Right ventricle myocardium superior (tissue), 1 donor: Measurements from ENCODE around the gene NFKBIA. TPM values are rescaled to one million over a fixed set of nuclear protein-coding genes. Genes with fewer than 3 reads are reported as not detected.
"Not testable (repeated sequence)": the region's sequence is repeated elsewhere in the genome, so short reads cannot be mapped to it uniquely, and the experiment has no call there.

Experiments used
- ATAC-seq: fragments of 200-7000 bp; cut with Tn5 transposase; one replicate; pipeline ENCODE4 v1.9.1; 2020; ENCODE audit warnings: mild to moderate bottlenecking; ENCODE audit not compliant: poor library complexity
- DNase-seq: peaks from one replicate; pipeline ENCODE4 v3.0.0-alpha.2; 2020
- intact Hi-C: fragments of 100-400 bp; cut with DNase I; formaldehyde crosslinking; loops from one replicate; pipeline ENCODE4 v1.11.2; 2022
- total RNA-seq: library from RNA; stranded (reverse); fragmentation: NEBNext Ultra II Directional; extraction: Animal tissue kit (Norgen Biotek cat#: 25700); gene quantifications from one replicate; pipeline ENCODE4 v1.2.1, GENCODE V29; 2021
- donor health status: DM: no; HTN: yes; CAD: no; lungs with severe emphysema.

The NFKBIA gene
- total RNA-seq, 1 donor from 2014 or later, result 73.3 TPM

- intact Hi-C loops, result no loop called here
- no peak for ATAC-seq
- DNase-seq, result peak; percentile 6
Measured at GRCh38 chr14:35380794-35381193, 23.8 kb downstream of the NFKBIA start.

- ATAC-seq, intact Hi-C loops: not testable (repeated sequence)
- peak; percentile 10 for DNase-seq
Measured at GRCh38 chr14:35379234-35379933, 25.2 kb downstream of the NFKBIA start.

- DNase-seq, result peak; percentile 13
- ATAC-seq, result no peak
- intact Hi-C loops, result no loop called here
Measured at GRCh38 chr14:35378425-35379233, 25.9 kb downstream of the NFKBIA start.

GRCh38 chr14:35375558-35376025, 29.0 kb downstream of the NFKBIA start:
- peak; percentile 4 for DNase-seq
- ATAC-seq, result no peak
- intact Hi-C loops, result no loop called here

GRCh38 chr14:35374263-35374712, 30.3 kb downstream of the NFKBIA start:
- ATAC-seq (peak; percentile 68), DNase-seq (peak; percentile 42)
- intact Hi-C loops, result no loop called here

GRCh38 chr14:35373208-35373607, 31.3 kb downstream of the NFKBIA start:
- ATAC-seq, intact Hi-C loops: not testable (repeated sequence)
- DNase-seq, result peak; percentile 23

GRCh38 chr14:35370969-35371368, 33.6 kb downstream of the NFKBIA start:
- no peak for DNase-seq
- no peak for ATAC-seq
- intact Hi-C loops, result no loop called here

GRCh38 chr14:35369701-35370191, 34.8 kb downstream of the NFKBIA start:
- intact Hi-C loops, result no loop called here
- DNase-seq (peak; percentile 37), ATAC-seq (no peak)

GRCh38 chr14:35368583-35369392, 35.8 kb downstream of the NFKBIA start:
- DNase-seq (peak; percentile 38), ATAC-seq (no peak)
- intact Hi-C loops, result no loop called here

GRCh38 chr14:35368139-35368460, 36.4 kb downstream of the NFKBIA start:
- DNase-seq, result peak; percentile 24
- no peak for ATAC-seq
- intact Hi-C loops, result no loop called here

GRCh38 chr14:35367056-35367372, 37.5 kb downstream of the NFKBIA start:
- DNase-seq, result peak; percentile 17
- intact Hi-C loops, result no loop called here
- ATAC-seq, result no peak

- ATAC-seq, result no peak
- intact Hi-C loops, result no loop called here
- DNase-seq, result peak; percentile 27
Measured at GRCh38 chr14:35366521-35366976, 38.0 kb downstream of the NFKBIA start.

- intact Hi-C loops, result no loop called here
- DNase-seq, result peak; percentile 57
- ATAC-seq, result peak; percentile 20
Measured at GRCh38 chr14:35366056-35366451, 38.5 kb downstream of the NFKBIA start.

GRCh38 chr14:35365130-35366055, 39.2 kb downstream of the NFKBIA start:
- DNase-seq, result peak; percentile 65
- intact Hi-C loops, result no loop called here
- peak; percentile 64 for ATAC-seq

GRCh38 chr14:35362911-35363374, 41.6 kb downstream of the NFKBIA start:
- intact Hi-C loops, result no loop called here
- ATAC-seq (no peak), DNase-seq (no peak)

- no peak for DNase-seq
- no peak for ATAC-seq
- intact Hi-C loops, result no loop called here
Measured at GRCh38 chr14:35362450-35362849, 42.1 kb downstream of the NFKBIA start.

GRCh38 chr14:35361141-35361480, 43.4 kb downstream of the NFKBIA start:
- ATAC-seq (no peak), DNase-seq (no peak)
- intact Hi-C loops, result no loop called here

GRCh38 chr14:35359655-35360054, 44.9 kb downstream of the NFKBIA start:
- ATAC-seq, intact Hi-C loops, DNase-seq: not testable (repeated sequence)
